HG02571 (cell line): Measurements from ENCODE around the gene STIM1.
"Not testable (repeated sequence)": the region's sequence is repeated elsewhere in the genome, so short reads cannot be mapped to it uniquely, and the experiment has no call there.

Experiments used
- ATAC-seq: cut with Tn5 transposase; IDR thresholded peaks from one replicate; pipeline ENCODE4 v1.9.1; 2021; ENCODE audit warnings: mild to moderate bottlenecking, moderate library complexity; ENCODE audit not compliant: unreplicated experiment

STIM1 gene

GRCh38 chr11:3854977-3855807 lies at the start of gene STIM1:
Gene STIM1 (plus strand): TSS chr11:3855664. CDS start chr11:3856271, 607 bp downstream.
- peak; percentile 58 for ATAC-seq

- ATAC-seq = peak; percentile 64
Observed at GRCh38 chr11:3807909-3808860, 47.3 kb upstream of the STIM1 start, which contains the start of gene PGAP2. Gene PGAP2 (plus strand): TSS chr11:3808560. CDS start chr11:3811260, 2,700 bp downstream.

- ATAC-seq = peak; percentile 68
Observed at GRCh38 chr11:3808861-3809623, 46.4 kb upstream of the STIM1 start.

- no peak for ATAC-seq
Observed at GRCh38 chr11:3809624-3809928, 45.9 kb upstream of the STIM1 start.

GRCh38 chr11:3810446-3810845 lies 45.0 kb upstream of the STIM1 start:
- no peak for ATAC-seq

- ATAC-seq = no peak
Observed at GRCh38 chr11:3810951-3811350, 44.5 kb upstream of the STIM1 start.

GRCh38 chr11:3814832-3815231 lies 40.6 kb upstream of the STIM1 start:
- not testable (repeated sequence) for ATAC-seq

- ATAC-seq = no peak
Observed at GRCh38 chr11:3815845-3816244, 39.6 kb upstream of the STIM1 start.

GRCh38 chr11:3816673-3817072 lies 38.8 kb upstream of the STIM1 start:
- no peak for ATAC-seq

- no peak for ATAC-seq
Observed at GRCh38 chr11:3817181-3817800, 38.2 kb upstream of the STIM1 start.

- ATAC-seq = no peak
Observed at GRCh38 chr11:3820971-3821370, 34.5 kb upstream of the STIM1 start.

GRCh38 chr11:3822312-3822711 lies 33.2 kb upstream of the STIM1 start:
- no peak for ATAC-seq

GRCh38 chr11:3823303-3823702 lies 32.2 kb upstream of the STIM1 start:
- no peak for ATAC-seq

- no peak for ATAC-seq
Observed at GRCh38 chr11:3823762-3824506, 31.5 kb upstream of the STIM1 start.

GRCh38 chr11:3824714-3825472 lies 30.6 kb upstream of the STIM1 start:
- peak; percentile 70 for ATAC-seq

- no peak for ATAC-seq
Observed at GRCh38 chr11:3825473-3826154, 29.9 kb upstream of the STIM1 start.

GRCh38 chr11:3826721-3827120 lies 28.7 kb upstream of the STIM1 start:
- no peak for ATAC-seq

GRCh38 chr11:3827434-3828186 lies 27.9 kb upstream of the STIM1 start:
- ATAC-seq = no peak
